Suprapubic skin (tissue), 4 donors: ENCODE data around the gene IFITM10. TPM values are rescaled to one million over a fixed set of nuclear protein-coding genes. Genes with fewer than 3 reads are reported as not detected.

Experiments
- DNase-seq, 2 donors: peaks; one replicate each; pipeline ENCODE4 v3.0.0-alpha.2; 2019; ENCODE audit warnings: low spot score in 2 of 2
- H3K27ac ChIP-seq: fragments of 200-600 bp; sonication (generic); one replicate; pipeline ENCODE4 v1.5.1; 2019
- H3K27me3 ChIP-seq: fragments of 200-600 bp; sonication (generic); one replicate; pipeline ENCODE4 v1.5.1; 2019
- H3K36me3 ChIP-seq: fragments of 200-600 bp; sonication (generic); one replicate; pipeline ENCODE4 v1.5.1; 2019
- H3K4me1 ChIP-seq: fragments of 200-600 bp; sonication (generic); one replicate; pipeline ENCODE4 v1.5.1; 2019
- H3K4me3 ChIP-seq: fragments of 200-600 bp; sonication (generic); one replicate; pipeline ENCODE4 v1.5.1; 2019; ENCODE audit warnings: mild to moderate bottlenecking
- H3K9me3 ChIP-seq: fragments of 200-600 bp; sonication (generic); one replicate; pipeline ENCODE4 v1.5.1; 2019
- CTCF ChIP-seq, 2 donors: fragments of 200-600 bp in 1 of 2; fragments of 450-650 bp in 1 of 2; sonication (generic) in 1 of 2; IDR thresholded peaks; one replicate each; pipeline ENCODE4 v1.5.1; 2016 to 2019; ENCODE audit warnings: antibody characterized with exemption in 2 of 2, mild to moderate bottlenecking in 1 of 2, moderate library complexity in 1 of 2
- EP300 ChIP-seq: sonication (generic); formaldehyde crosslinking; IDR thresholded peaks from one replicate; pipeline ENCODE4 v1.6.1; 2017; ENCODE audit warnings: antibody characterized with exemption
- POLR2A ChIP-seq, 2 donors: fragments of 450-650 bp; IDR thresholded peaks; one replicate each; pipeline ENCODE4 v1.6.1; 2017; ENCODE audit warnings: antibody characterized with exemption in 2 of 2, mild to moderate bottlenecking in 2 of 2, moderate library complexity in 2 of 2
- POLR2AphosphoS5 ChIP-seq, 3 donors: sonication (generic); formaldehyde crosslinking; IDR thresholded peaks; one replicate each; pipeline ENCODE4 v1.6.1; 2017; ENCODE audit warnings: antibody characterized with exemption in 3 of 3
- WGBS: methylation state at CpG from one replicate; pipeline ENCODE4 v1.1.5; 2018; 5-methylcytosine and 5-hydroxymethylcytosine counted together
- total RNA-seq, 4 donors: library from RNA; depleted of rRNA; stranded (reverse); fragments of >200 nt; gene quantifications; one replicate each; pipeline ENCODE4 v1.1.0, GENCODE V29; 2016

IFITM10 gene
- total RNA-seq, 4 donors from 2014 or later = 2.6 to 7.6 (median 6.9) TPM

- DNase-seq = peak in 1 of 2 donors; percentile 23
- no peaks in the 10 kb centered on the region for H3K36me3 ChIP-seq
- H3K9me3 ChIP-seq = no peaks in the 10 kb centered on the region
- H3K4me3 ChIP-seq = no peak overlapping the region
- H3K4me1 ChIP-seq = peaks cover 17% of the 10 kb centered on the region
- H3K27me3 ChIP-seq = peaks cover 4% of the 10 kb centered on the region
- TF ChIP-seq CTCF (IDR thresholded peaks at IDR 0.05) (no peak), POLR2AphosphoS5 (IDR thresholded peaks at IDR 0.05) (no peak), POLR2A (IDR thresholded peaks at IDR 0.05) (no peak)
- H3K27ac ChIP-seq = no peak overlapping the region
- whole genome bisulfite sequencing = 43% methylated on average over 4 of the region's 4 CpGs
Observed at GRCh38 chr11:1707751-1708150, 42.6 kb downstream of the IFITM10 start.

- peak in 1 of 2 donors; percentile 72 for DNase-seq
- Histone ChIP-seq H3K4me1 (peaks cover 17% of the 10 kb centered on the region), H3K4me3 (no peak overlapping the region), H3K9me3 (no peaks in the 10 kb centered on the region), H3K27ac (no peak overlapping the region), H3K36me3 (no peaks in the 10 kb centered on the region), H3K27me3 (peaks cover 4% of the 10 kb centered on the region)
- WGBS = 83% methylated on average over 15 of the region's 17 CpGs
- TF ChIP-seq CTCF (IDR thresholded peaks at IDR 0.05) (no peak), EP300 (no peak), POLR2A (IDR thresholded peaks at IDR 0.05) (no peak), POLR2AphosphoS5 (IDR thresholded peaks at IDR 0.05) (no peak)
Observed at GRCh38 chr11:1706634-1707400, 43.6 kb downstream of the IFITM10 start.

GRCh38 chr11:1705126-1706052, 45.0 kb downstream of the IFITM10 start:
- peaks cover 4% of the 10 kb centered on the region for H3K27me3 ChIP-seq
- peaks cover 17% of the 10 kb centered on the region for H3K4me1 ChIP-seq
- H3K4me3 ChIP-seq = no peak overlapping the region
- H3K36me3 ChIP-seq = no peaks in the 10 kb centered on the region
- WGBS = 41% methylated on average over 15 of the region's 15 CpGs
- peak overlapping the region; percentile 25 for H3K27ac ChIP-seq
- peaks cover 3% of the 10 kb centered on the region for H3K9me3 ChIP-seq
- DNase-seq = peak in 1 of 2 donors; percentile 60
- no peak for TF ChIP-seq POLR2AphosphoS5 (IDR thresholded peaks at IDR 0.05)

GRCh38 chr11:1703146-1703545, 47.2 kb downstream of the IFITM10 start:
- Histone ChIP-seq H3K36me3 (no peaks in the 10 kb centered on the region), H3K27ac (no peak overlapping the region), H3K27me3 (no peaks in the 10 kb centered on the region), H3K9me3 (peaks cover 3% of the 10 kb centered on the region), H3K4me1 (peaks cover 17% of the 10 kb centered on the region), H3K4me3 (no peak overlapping the region)
- DNase-seq = peak in 1 of 2 donors; percentile 8
- TF ChIP-seq POLR2AphosphoS5 (IDR thresholded peaks at IDR 0.05) = no peak
- no peak for TF ChIP-seq POLR2A (IDR thresholded peaks at IDR 0.05)
- TF ChIP-seq CTCF (IDR thresholded peaks at IDR 0.05) = no peak
- TF ChIP-seq EP300 = no peak
- 89% methylated on average over 6 of the region's 6 CpGs for WGBS

- no peaks in the 10 kb centered on the region for H3K36me3 ChIP-seq
- 94% methylated on average over 10 of the region's 10 CpGs for WGBS
- TF ChIP-seq POLR2AphosphoS5 (IDR thresholded peaks at IDR 0.05) (no peak), POLR2A (IDR thresholded peaks at IDR 0.05) (no peak), CTCF (IDR thresholded peaks at IDR 0.05) (no peak)
- H3K4me3 ChIP-seq = no peak overlapping the region
- DNase-seq = peak in 1 of 2 donors; percentile 6
- H3K9me3 ChIP-seq = peaks cover 3% of the 10 kb centered on the region
- no peak overlapping the region for H3K27ac ChIP-seq
- no peaks in the 10 kb centered on the region for H3K27me3 ChIP-seq
- peaks cover 17% of the 10 kb centered on the region for H3K4me1 ChIP-seq
Observed at GRCh38 chr11:1702506-1702905, 47.9 kb downstream of the IFITM10 start.
